GM21423 (cell line): ENCODE results near the gene GAB1.
A peak's percentile ranks its signal among the peaks of the same experiment; 100 is the strongest.

Experiments
- ATAC-seq: cut with Tn5 transposase; IDR thresholded peaks from one replicate; pipeline ENCODE4 v1.9.1; 2021; ENCODE audit warnings: mild to moderate bottlenecking, moderate library complexity; ENCODE audit not compliant: unreplicated experiment

Gene GAB1

GRCh38 chr4:143473334-143474126, 136.9 kb downstream of the GAB1 start:
- no peak for ATAC-seq

DNA sequence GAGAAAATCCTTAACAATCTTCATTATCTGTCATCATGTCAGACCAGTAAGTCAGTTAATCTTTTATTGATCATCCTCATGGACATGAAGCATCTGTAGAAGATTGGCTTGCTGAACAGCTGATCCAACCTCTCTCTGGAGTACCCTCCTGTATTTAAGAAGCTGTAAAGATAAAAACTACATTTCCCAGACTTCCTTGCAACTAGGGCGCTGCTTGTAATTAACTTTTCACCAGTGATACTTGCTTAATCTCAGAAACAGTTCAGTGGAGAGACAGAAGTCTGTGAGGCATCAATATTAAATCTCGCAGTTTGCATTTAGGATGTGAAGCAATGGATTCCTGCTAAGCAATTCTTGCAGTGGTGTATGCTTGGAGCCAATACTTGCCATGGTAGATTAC, 140.8 kb downstream of the GAB1 start:
- no peak for ATAC-seq

DNA sequence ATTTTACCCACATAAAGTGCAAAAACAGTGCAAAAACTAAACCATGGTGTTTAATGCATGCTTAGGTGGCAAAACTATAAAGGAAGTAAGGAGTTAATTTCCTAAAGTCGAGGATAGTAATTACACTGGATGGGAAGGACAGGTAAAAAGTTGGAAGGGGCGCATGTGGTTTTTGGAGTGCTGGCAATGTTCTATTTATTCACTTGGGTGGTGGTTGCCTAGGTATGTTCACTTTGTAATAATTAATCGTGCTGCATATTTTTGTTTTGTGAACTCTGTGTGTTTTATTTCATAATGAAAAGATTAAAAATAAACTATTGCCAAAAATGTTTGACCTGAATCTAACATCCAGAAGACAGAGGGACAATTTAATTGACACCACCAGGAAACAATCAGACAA, 144.7 kb downstream of the GAB1 start:
- no peak for ATAC-seq

GRCh38 chr4:143482840-143483239, 146.2 kb downstream of the GAB1 start:
- no peak for ATAC-seq

- no peak for ATAC-seq
These were observed 149.6 kb downstream of the GAB1 start for GRCh38 chr4:143486314-143486713.

- no peak for ATAC-seq
These were observed 152.0 kb downstream of the GAB1 start for GRCh38 chr4:143488687-143489086.

DNA sequence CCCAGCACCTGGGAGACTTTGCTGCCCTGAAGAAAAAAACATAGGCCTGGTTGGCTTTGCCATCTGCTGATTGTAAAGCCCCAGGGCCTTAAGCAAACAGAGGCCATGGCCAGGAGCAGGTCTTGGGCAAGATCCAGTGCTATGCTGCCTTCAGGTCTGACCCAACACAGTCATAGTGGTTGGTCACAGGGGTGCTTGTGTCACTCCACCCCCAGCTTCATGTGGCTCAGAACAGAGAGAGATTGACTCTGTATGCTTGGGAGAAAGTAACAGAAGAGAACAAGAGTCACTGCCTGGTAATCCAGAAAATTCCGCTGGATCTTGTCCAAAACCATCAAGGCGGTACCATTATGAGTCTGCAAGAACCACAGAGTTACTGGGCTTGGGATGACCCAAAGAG, 152.4 kb downstream of the GAB1 start:
- ATAC-seq = no peak

DNA sequence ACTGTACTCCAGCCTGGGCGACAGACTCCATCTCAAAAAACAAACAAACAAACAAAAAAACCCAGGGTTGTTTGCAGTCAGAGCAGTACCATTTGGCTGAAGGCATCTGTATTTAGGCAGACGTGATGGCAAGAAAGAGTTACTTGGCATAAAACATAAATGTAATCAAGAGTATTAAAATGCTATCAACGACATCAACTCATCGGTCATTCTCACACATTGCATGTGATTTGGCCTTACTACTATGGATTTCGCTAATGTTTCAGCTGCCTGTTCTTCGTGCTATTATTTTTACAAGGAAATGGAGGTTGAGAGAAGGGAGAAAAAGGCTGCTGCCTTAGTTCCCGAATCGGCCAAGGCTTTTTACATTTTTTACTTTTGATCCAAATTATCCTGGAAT, 161.3 kb downstream of the GAB1 start:
- no peak for ATAC-seq

DNA sequence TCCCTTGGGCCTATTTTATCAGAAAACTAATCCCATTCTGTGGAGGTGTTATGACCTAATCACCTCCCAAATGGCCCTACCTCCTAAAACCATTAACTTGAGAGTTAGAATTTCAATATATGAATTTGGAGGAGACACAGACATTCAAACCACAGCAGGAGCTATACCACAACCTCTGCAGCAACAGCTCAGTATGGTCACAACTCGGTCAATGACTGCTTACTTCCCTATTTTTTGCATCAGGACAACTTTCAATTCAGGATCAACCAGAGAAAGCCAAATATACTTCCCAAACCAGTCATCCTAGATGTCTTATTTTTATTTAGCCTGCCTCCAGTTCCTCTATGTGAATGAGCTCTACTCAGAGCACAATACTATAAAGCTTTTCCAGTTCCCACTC, 165.6 kb downstream of the GAB1 start:
- ATAC-seq = no peak

- ATAC-seq = no peak
These were observed 169.4 kb downstream of the GAB1 start for GRCh38 chr4:143506031-143506430.

GRCh38 chr4:143511906-143512305, 175.2 kb downstream of the GAB1 start:
- no peak for ATAC-seq

GRCh38 chr4:143512978-143513313, 176.3 kb downstream of the GAB1 start:
- ATAC-seq = peak; percentile 35

GRCh38 chr4:143513314-143514168, 176.9 kb downstream of the GAB1 start, which contains the start of gene SMARCA5:
SMARCA5 (plus strand) TSS chr4:143513702; CDS start chr4:143513925, 223 bp downstream.
- ATAC-seq = peak; percentile 87

- no peak for ATAC-seq
These were observed 177.5 kb downstream of the GAB1 start for GRCh38 chr4:143514169-143514495.

DNA sequence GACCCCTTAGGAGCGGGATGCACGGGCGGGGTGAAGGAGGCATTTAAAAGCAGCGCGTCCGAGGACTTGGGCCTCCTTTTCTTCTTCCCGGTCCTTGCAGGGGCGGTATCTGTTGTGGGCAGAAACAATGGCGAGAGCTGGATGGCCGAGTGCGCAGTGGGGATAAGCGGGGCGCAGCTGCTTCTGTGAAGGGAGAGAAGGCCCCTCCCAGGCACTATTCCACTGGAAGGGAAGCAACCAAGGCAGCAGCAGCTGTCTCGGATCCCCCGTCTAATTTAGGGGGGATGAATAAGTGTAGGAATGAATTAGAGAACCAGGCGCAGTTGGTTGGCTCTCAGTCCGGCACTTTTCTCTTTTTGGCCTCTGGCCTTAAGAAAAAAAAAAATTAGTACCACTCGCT, 177.8 kb downstream of the GAB1 start:
- ATAC-seq = no peak

DNA sequence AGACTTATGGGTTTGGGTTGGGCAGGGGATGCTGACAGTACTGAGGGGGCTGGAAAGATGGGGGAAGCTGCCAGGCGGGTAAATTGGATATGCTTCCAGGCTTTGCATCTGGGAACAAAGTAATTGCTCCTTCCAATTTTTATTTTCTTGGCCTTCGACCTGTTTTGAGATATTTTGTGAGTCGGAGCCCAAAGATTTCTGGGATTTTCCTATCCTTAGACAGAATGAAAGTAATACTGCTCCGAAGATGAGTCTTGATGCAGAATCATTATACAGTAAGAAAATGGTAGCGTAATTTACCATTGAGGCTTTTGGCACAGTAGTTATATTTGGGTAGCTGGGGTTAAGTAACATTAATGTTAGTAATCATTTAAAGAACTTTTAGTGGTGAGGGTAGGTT, 178.2 kb downstream of the GAB1 start:
- no peak for ATAC-seq

- no peak for ATAC-seq
These were observed 179.2 kb downstream of the GAB1 start for GRCh38 chr4:143515905-143516304.

GRCh38 chr4:143517764-143518163, 181.1 kb downstream of the GAB1 start:
- no peak for ATAC-seq
